ENCODE data around the gene EGFLAM.

- TF ChIP-seq CTCF (IDR thresholded peaks at IDR 0.05) (no peak), POLR2A (IDR thresholded peaks at IDR 0.05) (no peak), POLR2AphosphoS5 (IDR thresholded peaks at IDR 0.05) (no peak)
These were observed 81.1 kb downstream of the EGFLAM start for GRCh38 chr5:38339446-38339845.
